OCI-LY1 (cell line): ENCODE data around the gene P2RY4.

Experiments
- H2AFZ ChIP-seq: fragments of 200-600 bp; sonication (generic), shearing (Covaris generic); 2 replicates; pipeline ENCODE4 v1.6.0; 2014; ENCODE audit warnings: antibody characterized with exemption, mild to moderate bottlenecking, low read length
- H3F3A ChIP-seq: fragments of 200-600 bp; sonication (generic), shearing (Covaris generic); 2 replicates; pipeline ENCODE4 v1.6.0; 2014; ENCODE audit warnings: mild to moderate bottlenecking, antibody characterized with exemption, low read length, moderate library complexity; ENCODE audit not compliant: insufficient read depth
- H3K27ac ChIP-seq: fragments of 200-600 bp; sonication (generic); 2 replicates; pipeline ENCODE4 v1.5.1; 2014; ENCODE audit warnings: low read length, mixed run types, mild to moderate bottlenecking, low read depth; ENCODE audit not compliant: poor library complexity, severe bottlenecking
- H3K27me3 ChIP-seq: fragments of 200-600 bp; sonication (generic); 2 replicates; pipeline ENCODE4 v1.6.0; 2014; ENCODE audit warnings: antibody characterized with exemption, mild to moderate bottlenecking, low read length, moderate library complexity; ENCODE audit not compliant: insufficient read depth
- H3K36me3 ChIP-seq: fragments of 200-600 bp; sonication (generic); 2 replicates; pipeline ENCODE4 v1.6.1; 2014; ENCODE audit warnings: mild to moderate bottlenecking, antibody characterized with exemption, low read length, moderate library complexity, mixed read lengths; ENCODE audit not compliant: insufficient read depth
- H3K4me1 ChIP-seq: fragments of 200-600 bp; sonication (generic); 2 replicates; pipeline ENCODE4 v1.5.1; 2014; ENCODE audit warnings: mild to moderate bottlenecking, low read length, moderate library complexity; ENCODE audit not compliant: insufficient read depth, severe bottlenecking
- H3K4me2 ChIP-seq: fragments of 200-600 bp; sonication (generic), shearing (Covaris generic); 2 replicates; pipeline ENCODE4 v1.6.1; 2014; ENCODE audit warnings: low read length
- H3K4me3 ChIP-seq: fragments of 200-600 bp; sonication (generic); 2 replicates; pipeline ENCODE4 v1.5.1; 2014; ENCODE audit warnings: low read length, low read depth, mild to moderate bottlenecking, mixed read lengths; ENCODE audit not compliant: poor library complexity, severe bottlenecking
- H3K79me2 ChIP-seq: fragments of 200-600 bp; shearing (Covaris generic); 2 replicates; pipeline ENCODE4 v1.6.1; 2016; ENCODE audit warnings: mixed run types, low read length, mixed read lengths; ENCODE audit not compliant: insufficient read depth
- H3K9ac ChIP-seq: fragments of 200-600 bp; sonication (generic), shearing (Covaris generic); 2 replicates; pipeline ENCODE4 v1.6.1; 2014; ENCODE audit warnings: mild to moderate bottlenecking, low read length, mixed read lengths
- H3K9me2 ChIP-seq: fragments of 200-600 bp; sonication (generic), shearing (Covaris generic); 2 replicates; pipeline ENCODE4 v1.6.1; 2014; ENCODE audit warnings: low read depth, mild to moderate bottlenecking, low read length, mixed read lengths
- H3K9me3 ChIP-seq: fragments of 200-600 bp; shearing (Covaris generic); 2 replicates; pipeline ENCODE4 v1.6.1; 2014; ENCODE audit warnings: low read length, mixed read lengths
- H4K20me1 ChIP-seq: fragments of 200-600 bp; sonication (generic), shearing (Covaris generic); 2 replicates; pipeline ENCODE4 v1.6.0; 2016; ENCODE audit warnings: mild to moderate bottlenecking, low read length; ENCODE audit not compliant: insufficient read depth
- EZH2 ChIP-seq: fragments of 200-600 bp; sonication (generic), shearing (Covaris generic); IDR thresholded peaks from 2 replicates; pipeline ENCODE4 v1.8.0; 2017; ENCODE audit warnings: borderline replicate concordance, mixed run types, mild to moderate bottlenecking, antibody characterized with exemption, low read length, moderate library complexity, mixed read lengths
- TF ChIP-seq, protein P1 (sequence below): fragments of 200-600 bp; sonication (generic), shearing (Covaris generic); IDR thresholded peaks from 2 replicates; pipeline ENCODE4 v1.5.1; 2017; ENCODE audit warnings: mild to moderate bottlenecking, antibody characterized with exemption, low read length, moderate library complexity, mixed read lengths

Gene P2RY4

GRCh38 chrX:70264784-70265183 is 4.8 kb upstream of the P2RY4 start:
- Histone ChIP-seq H3K27me3 (no peaks in the 10 kb centered on the region), H3K4me2 (no peak overlapping the region)

DNA sequence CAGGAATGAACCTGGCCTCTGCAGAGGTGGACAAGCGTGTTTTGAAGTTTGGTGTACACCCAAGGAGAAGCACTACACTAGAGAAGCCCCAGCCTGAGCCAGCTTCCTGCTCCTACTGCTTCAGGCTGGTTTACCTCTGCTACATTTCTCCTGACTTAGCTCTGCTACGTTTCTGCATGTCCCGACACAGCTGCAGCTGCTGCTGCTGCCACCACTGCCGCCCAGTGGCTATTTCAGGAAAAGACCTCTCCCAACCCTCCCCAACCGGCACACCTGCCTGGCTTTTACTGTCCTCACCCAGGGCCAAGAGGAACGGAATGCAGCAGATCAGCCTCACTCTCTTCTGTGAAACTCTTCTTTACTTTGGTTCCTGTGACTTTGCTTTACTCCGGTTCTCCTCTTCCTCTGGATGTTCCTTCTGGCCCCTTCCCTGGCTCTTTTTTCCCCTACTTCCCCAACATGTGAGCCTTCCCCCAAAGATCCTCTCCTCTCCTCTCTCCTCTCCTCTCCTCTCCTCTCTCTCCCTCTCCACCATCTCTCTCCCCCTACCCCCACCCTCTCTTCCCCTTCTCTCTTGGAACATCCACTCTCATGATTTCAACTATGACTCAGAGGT is 3.1 kb upstream of the P2RY4 start:
- no peaks in the 10 kb centered on the region for H3F3A ChIP-seq
- H4K20me1 ChIP-seq, result no peaks in the 10 kb centered on the region
- H3K79me2 ChIP-seq, result no peaks in the 10 kb centered on the region
- TF ChIP-seq, protein P1, sequence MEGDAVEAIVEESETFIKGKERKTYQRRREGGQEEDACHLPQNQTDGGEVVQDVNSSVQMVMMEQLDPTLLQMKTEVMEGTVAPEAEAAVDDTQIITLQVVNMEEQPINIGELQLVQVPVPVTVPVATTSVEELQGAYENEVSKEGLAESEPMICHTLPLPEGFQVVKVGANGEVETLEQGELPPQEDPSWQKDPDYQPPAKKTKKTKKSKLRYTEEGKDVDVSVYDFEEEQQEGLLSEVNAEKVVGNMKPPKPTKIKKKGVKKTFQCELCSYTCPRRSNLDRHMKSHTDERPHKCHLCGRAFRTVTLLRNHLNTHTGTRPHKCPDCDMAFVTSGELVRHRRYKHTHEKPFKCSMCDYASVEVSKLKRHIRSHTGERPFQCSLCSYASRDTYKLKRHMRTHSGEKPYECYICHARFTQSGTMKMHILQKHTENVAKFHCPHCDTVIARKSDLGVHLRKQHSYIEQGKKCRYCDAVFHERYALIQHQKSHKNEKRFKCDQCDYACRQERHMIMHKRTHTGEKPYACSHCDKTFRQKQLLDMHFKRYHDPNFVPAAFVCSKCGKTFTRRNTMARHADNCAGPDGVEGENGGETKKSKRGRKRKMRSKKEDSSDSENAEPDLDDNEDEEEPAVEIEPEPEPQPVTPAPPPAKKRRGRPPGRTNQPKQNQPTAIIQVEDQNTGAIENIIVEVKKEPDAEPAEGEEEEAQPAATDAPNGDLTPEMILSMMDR, result peak; percentile 49
- TF ChIP-seq EZH2, result no peak
- no peaks in the 10 kb centered on the region for H3K36me3 ChIP-seq
- no peak overlapping the region for H2AFZ ChIP-seq
- H3K4me1 ChIP-seq, result no peaks in the 10 kb centered on the region
- H3K9ac ChIP-seq, result no peak overlapping the region
- no peaks in the 10 kb centered on the region for H3K9me2 ChIP-seq
- no peak overlapping the region for H3K27ac ChIP-seq
- H3K4me3 ChIP-seq, result no peak overlapping the region
- H3K9me3 ChIP-seq, result no peaks in the 10 kb centered on the region
- no peaks in the 10 kb centered on the region for H3K27me3 ChIP-seq
- H3K4me2 ChIP-seq, result no peak overlapping the region

More at GRCh38 chrX:70264784-70265183, 4.8 kb upstream of the P2RY4 start:
- H3K9me2 ChIP-seq, result no peaks in the 10 kb centered on the region
- H3K4me1 ChIP-seq, result no peaks in the 10 kb centered on the region
- H3F3A ChIP-seq, result no peaks in the 10 kb centered on the region
- no peaks in the 10 kb centered on the region for H3K79me2 ChIP-seq
- TF ChIP-seq EZH2, result no peak
- TF ChIP-seq, protein P1, result no peak
- H2AFZ ChIP-seq, result no peak overlapping the region
- no peak overlapping the region for H3K9ac ChIP-seq
- H4K20me1 ChIP-seq, result no peaks in the 10 kb centered on the region
- no peak overlapping the region for H3K27ac ChIP-seq
- no peak overlapping the region for H3K4me3 ChIP-seq
- H3K9me3 ChIP-seq, result no peaks in the 10 kb centered on the region
- no peaks in the 10 kb centered on the region for H3K36me3 ChIP-seq

GRCh38 chrX:70257423-70258288 is 2.3 kb downstream of the P2RY4 start:
- Histone ChIP-seq H3K4me1 (no peaks in the 10 kb centered on the region), H3K79me2 (no peaks in the 10 kb centered on the region), H3K9me2 (no peaks in the 10 kb centered on the region), H2AFZ (no peak overlapping the region), H3K4me2 (no peak overlapping the region), H3K27me3 (no peaks in the 10 kb centered on the region), H4K20me1 (no peaks in the 10 kb centered on the region), H3K9me3 (no peaks in the 10 kb centered on the region), H3F3A (no peaks in the 10 kb centered on the region), H3K4me3 (no peak overlapping the region), H3K36me3 (no peaks in the 10 kb centered on the region), H3K9ac (no peak overlapping the region), H3K27ac (no peak overlapping the region)
- TF ChIP-seq, protein P1, result no peak
- no peak for TF ChIP-seq EZH2
